BE2C (cell line): ENCODE results near the gene ENOX1.

Experiments
- DNase-seq: peaks from one replicate; pipeline ENCODE4 v3.0.0-alpha.2; 2020
- H3K27me3 ChIP-seq: fragments of 250-450 bp; sonication (Bioruptor Pico); 2 replicates; pipeline ENCODE4 v1.5.1; 2020; ENCODE audit warnings: mild to moderate bottlenecking
- H3K36me3 ChIP-seq: fragments of 250-450 bp; sonication (Bioruptor Pico); 2 replicates; pipeline ENCODE4 v1.5.1; 2020; ENCODE audit warnings: mild to moderate bottlenecking
- H3K4me1 ChIP-seq: fragments of 250-450 bp; sonication (Bioruptor Pico); 2 replicates; pipeline ENCODE4 v1.5.1; 2020
- H3K4me3 ChIP-seq: 2 replicates; pipeline ENCODE4 v1.5.1; 2011; ENCODE audit warnings: low read depth, low read length
- H3K9me3 ChIP-seq: fragments of 250-450 bp; sonication (Bioruptor Pico); 2 replicates; pipeline ENCODE4 v1.5.1; 2020
- CTCF ChIP-seq: IDR thresholded peaks from 2 replicates; pipeline ENCODE4 v1.5.1; 2012; ENCODE audit warnings: mild to moderate bottlenecking, low read depth, low read length

The ENOX1 gene

GRCh38 chr13:43307921-43308433 is 478.8 kb downstream of the ENOX1 start:
- peak; percentile 97 for DNase-seq
- Histone ChIP-seq H3K27me3 (no peaks in the 10 kb centered on the region), H3K4me1 (peaks cover 25% of the 10 kb centered on the region), H3K36me3 (no peaks in the 10 kb centered on the region), H3K9me3 (no peaks in the 10 kb centered on the region), H3K4me3 (peak overlapping the region; percentile 17; the same call in 1 of the 2 replicates)
- TF ChIP-seq CTCF, result 0 out of 2 replicates have a peak, but pooled peaks have one; percentile 7

DNA sequence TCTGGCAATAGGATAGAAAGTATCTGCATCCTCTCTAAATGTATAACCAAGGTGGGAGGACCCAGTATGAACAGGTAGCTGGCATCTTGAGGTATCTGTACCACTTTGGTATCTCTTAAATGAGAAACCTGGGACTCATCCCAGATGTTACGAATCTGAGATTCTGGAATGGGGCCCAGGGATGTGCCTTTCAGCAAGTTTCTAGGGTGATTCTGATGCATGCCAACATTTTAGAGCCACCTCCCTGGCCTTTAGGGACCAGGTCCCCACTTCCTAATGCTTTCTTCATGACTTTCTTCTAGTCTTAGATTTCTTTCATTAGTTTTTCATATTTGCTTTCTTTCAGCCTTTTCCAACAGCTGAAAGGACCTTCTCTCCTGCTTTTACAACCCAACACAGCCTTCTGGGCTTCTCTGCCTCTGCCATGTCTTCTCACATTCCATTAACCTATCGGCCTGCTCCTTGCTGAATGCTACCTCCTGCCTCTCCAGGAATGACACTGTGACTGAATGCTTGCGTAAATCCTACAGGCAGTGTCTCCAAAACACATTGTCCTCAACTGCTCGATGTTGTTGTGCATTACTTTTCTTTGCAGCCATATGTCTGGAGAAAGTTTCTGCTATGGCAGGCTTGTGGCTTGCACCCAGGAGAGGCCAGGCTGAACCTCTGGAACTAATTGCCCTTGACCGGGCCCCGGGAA is 479.4 kb downstream of the ENOX1 start:
- H3K36me3 ChIP-seq, result no peaks in the 10 kb centered on the region
- no peaks in the 10 kb centered on the region for H3K27me3 ChIP-seq
- TF ChIP-seq CTCF, result no peak

GRCh38 chr13:43306372-43306771 is 480.4 kb downstream of the ENOX1 start:
- TF ChIP-seq CTCF, result no peak
- DNase-seq, result no peak
- Histone ChIP-seq H3K4me3 (no peak overlapping the region), H3K9me3 (no peaks in the 10 kb centered on the region), H3K27me3 (no peaks in the 10 kb centered on the region), H3K36me3 (no peaks in the 10 kb centered on the region), H3K4me1 (peaks cover 25% of the 10 kb centered on the region)

More for the DNA sequence above, 479.4 kb downstream of the ENOX1 start:
- Histone ChIP-seq H3K4me1 (peaks cover 25% of the 10 kb centered on the region), H3K9me3 (no peaks in the 10 kb centered on the region), H3K4me3 (no peak overlapping the region)
- DNase-seq, result no peak

GRCh38 chr13:43305416-43305815 is 481.4 kb downstream of the ENOX1 start:
- DNase-seq, result no peak
- Histone ChIP-seq H3K4me3 (no peak overlapping the region), H3K4me1 (peaks cover 25% of the 10 kb centered on the region), H3K36me3 (no peaks in the 10 kb centered on the region), H3K9me3 (no peaks in the 10 kb centered on the region), H3K27me3 (no peaks in the 10 kb centered on the region)
- TF ChIP-seq CTCF, result no peak

DNA sequence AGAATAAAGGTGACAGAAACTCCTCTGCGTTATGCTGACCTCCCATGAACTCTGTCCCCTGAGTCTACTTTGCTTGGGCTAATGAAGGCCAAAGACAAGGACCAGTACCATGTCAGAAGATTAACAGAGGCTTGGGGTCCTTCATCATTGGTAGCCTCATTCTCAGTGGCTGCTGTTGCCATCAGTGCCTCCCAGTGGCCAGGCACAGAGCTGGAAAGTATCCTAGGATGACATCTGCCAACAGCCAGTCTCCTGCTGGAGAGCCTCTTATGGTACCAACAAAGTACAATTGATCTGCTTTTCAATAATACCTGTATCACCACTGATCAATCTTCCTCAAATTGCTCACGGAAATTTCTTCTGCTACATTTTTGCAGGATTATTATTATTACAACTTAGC is 481.8 kb downstream of the ENOX1 start:
- H3K27me3 ChIP-seq, result no peaks in the 10 kb centered on the region
- no peaks in the 10 kb centered on the region for H3K9me3 ChIP-seq
- no peak overlapping the region for H3K4me3 ChIP-seq
- no peaks in the 10 kb centered on the region for H3K36me3 ChIP-seq
- TF ChIP-seq CTCF, result peak; percentile 46
- no peak for DNase-seq
- peaks cover 25% of the 10 kb centered on the region for H3K4me1 ChIP-seq

GRCh38 chr13:43304449-43304848 is 482.3 kb downstream of the ENOX1 start:
- no peak overlapping the region for H3K4me3 ChIP-seq
- peaks cover 28% of the 10 kb centered on the region for H3K4me1 ChIP-seq
- DNase-seq, result no peak
- TF ChIP-seq CTCF, result no peak
- no peaks in the 10 kb centered on the region for H3K9me3 ChIP-seq
- no peaks in the 10 kb centered on the region for H3K36me3 ChIP-seq
- H3K27me3 ChIP-seq, result no peaks in the 10 kb centered on the region
